SU-DHL-6 (cell line): ENCODE data around the gene NAP1L4.
"Not testable (repeated sequence)": the region's sequence is repeated elsewhere in the genome, so short reads cannot be mapped to it uniquely, and the experiment has no call there.

Source experiments
- H2AFZ ChIP-seq: fragments of 200-600 bp; sonication (generic); 2 replicates; pipeline ENCODE4 v1.6.1; 2014; ENCODE audit warnings: low read depth, mild to moderate bottlenecking, moderate library complexity, mixed read lengths, antibody characterized with exemption, low read length; ENCODE audit not compliant: severe bottlenecking
- H3F3A ChIP-seq: fragments of 200-600 bp; shearing (Covaris generic); 2 replicates; pipeline ENCODE4 v1.6.0; 2016; ENCODE audit warnings: antibody characterized with exemption, mild to moderate bottlenecking; ENCODE audit not compliant: insufficient read depth
- H3K27ac ChIP-seq: fragments of 200-600 bp; sonication (generic); 2 replicates; pipeline ENCODE4 v1.5.1; 2016; ENCODE audit warnings: low read depth, mild to moderate bottlenecking, low read length, moderate library complexity, mixed read lengths
- H3K27me3 ChIP-seq: fragments of 200-600 bp; sonication (generic), shearing (Covaris generic); 2 replicates; pipeline ENCODE4 v1.6.0; 2014; ENCODE audit warnings: mild to moderate bottlenecking, low read length
- H3K36me3 ChIP-seq: fragments of 200-600 bp; sonication (generic); 2 replicates; pipeline ENCODE4 v1.6.1; 2014; ENCODE audit warnings: mild to moderate bottlenecking, low read length, mixed read lengths
- H3K4me2 ChIP-seq: fragments of 300-600, 200-600 bp; shearing (Covaris generic), sonication (generic); 2 replicates; pipeline ENCODE4 v1.6.0; 2014; ENCODE audit warnings: low read length, low read depth, mild to moderate bottlenecking; ENCODE audit not compliant: poor library complexity, severe bottlenecking
- H3K4me3 ChIP-seq: fragments of 200-600 bp; sonication (generic); 2 replicates; pipeline ENCODE4 v1.5.1; 2014; ENCODE audit warnings: antibody characterized with exemption, low read length, mild to moderate bottlenecking, mixed read lengths; ENCODE audit not compliant: insufficient read depth, poor library complexity, severe bottlenecking
- H3K79me2 ChIP-seq: fragments of 200-600 bp; sonication (generic); 2 replicates; pipeline ENCODE4 v1.6.1; 2014; ENCODE audit warnings: mild to moderate bottlenecking, low read length, moderate library complexity; ENCODE audit not compliant: insufficient read depth
- H3K9ac ChIP-seq: fragments of 200-600 bp; sonication (generic); 2 replicates; pipeline ENCODE4 v1.7.0; 2014; ENCODE audit warnings: mild to moderate bottlenecking, low read length
- H3K9me2 ChIP-seq: fragments of 200-600 bp; sonication (generic); replicated peaks from 2 replicates; pipeline ENCODE4 v1.6.1; 2014; ENCODE audit warnings: low read length; ENCODE audit not compliant: insufficient read depth
- H3K9me3 ChIP-seq: fragments of 200-600 bp; sonication (generic); 2 replicates; pipeline ENCODE4 v1.6.1; 2014; ENCODE audit warnings: low read length, mixed read lengths; ENCODE audit not compliant: insufficient read depth
- H4K20me1 ChIP-seq: fragments of 200-600 bp; sonication (generic); 2 replicates; pipeline ENCODE4 v1.6.1; 2014; ENCODE audit warnings: low read depth, mild to moderate bottlenecking, antibody characterized with exemption, low read length, moderate library complexity, mixed read lengths
- EZH2phosphoT487 ChIP-seq: fragments of 200-600 bp; sonication (generic), shearing (Covaris generic); conservative IDR thresholded peaks from 2 replicates; pipeline ENCODE4 v1.6.1; 2018; ENCODE audit warnings: mild to moderate bottlenecking, antibody characterized with exemption, low read length, moderate library complexity, mixed read lengths
- TF ChIP-seq, protein P1 (sequence below): fragments of 200-600 bp; sonication (generic); IDR thresholded peaks from one replicate; pipeline ENCODE4 v1.5.1; 2017; ENCODE audit warnings: antibody characterized with exemption, mild to moderate bottlenecking, low read length, moderate library complexity; ENCODE audit not compliant: insufficient read depth, poor library complexity, severe bottlenecking

NAP1L4 gene

DNA sequence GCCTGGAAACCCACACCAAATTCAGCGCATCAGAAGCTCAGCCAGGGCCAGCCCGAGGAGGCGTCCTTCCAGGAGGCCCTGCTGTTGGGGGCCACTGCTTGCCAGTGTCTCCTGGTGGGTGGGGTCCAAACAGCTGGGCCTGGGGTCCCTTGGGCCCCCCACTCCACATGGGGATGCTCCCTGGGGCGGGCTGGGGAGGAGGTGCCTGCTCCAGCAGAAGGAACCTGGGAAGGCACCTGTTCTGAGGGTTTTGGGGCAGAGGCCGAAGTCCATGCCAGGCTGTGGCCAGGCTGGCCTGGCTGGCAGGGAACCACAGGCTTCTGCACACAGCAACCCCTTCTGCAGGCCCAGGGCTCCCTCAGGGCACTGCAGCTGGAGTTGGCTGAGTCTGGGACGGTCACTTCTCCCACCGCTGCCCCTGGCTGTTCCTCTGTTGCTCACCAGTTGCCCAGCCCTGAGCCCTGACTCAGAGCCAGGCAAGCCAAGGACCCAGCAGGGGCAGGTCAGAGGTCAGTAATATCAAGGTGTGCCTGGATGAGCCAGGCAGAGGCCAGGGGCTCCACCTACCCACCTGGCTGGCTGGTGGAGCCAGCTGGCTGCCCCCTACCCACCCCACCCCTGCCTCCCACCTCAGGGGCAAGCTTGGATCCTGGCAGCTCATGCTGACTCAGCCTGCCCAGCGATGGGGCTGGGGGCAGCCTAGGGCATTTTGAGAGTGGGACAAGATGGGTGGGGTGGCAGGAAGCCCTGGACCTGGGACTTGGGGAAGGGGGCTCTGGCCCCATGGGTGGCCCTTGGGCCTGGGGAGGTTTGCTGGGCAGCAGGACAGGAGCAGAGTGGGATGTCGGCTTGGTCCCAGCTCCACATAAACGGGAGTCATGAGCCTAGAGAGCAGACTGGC is 51.0 kb downstream of the NAP1L4 start:
- Histone ChIP-seq H3K79me2 (no peaks in the 10 kb centered on the region), H3K9ac (no peak overlapping the region), H3K27ac (no peak overlapping the region), H3K9me2 (no peaks in the 10 kb centered on the region), H3F3A (peaks cover 10% of the 10 kb centered on the region; the same call in 1 of the 2 replicates), H3K27me3 (no peaks in the 10 kb centered on the region), H4K20me1 (no peaks in the 10 kb centered on the region), H3K9me3 (peaks cover 25% of the 10 kb centered on the region), H3K4me2 (no peak overlapping the region), H2AFZ (no peak overlapping the region), H3K36me3 (no peaks in the 10 kb centered on the region), H3K4me3 (no peak overlapping the region)
- TF ChIP-seq, protein P1, sequence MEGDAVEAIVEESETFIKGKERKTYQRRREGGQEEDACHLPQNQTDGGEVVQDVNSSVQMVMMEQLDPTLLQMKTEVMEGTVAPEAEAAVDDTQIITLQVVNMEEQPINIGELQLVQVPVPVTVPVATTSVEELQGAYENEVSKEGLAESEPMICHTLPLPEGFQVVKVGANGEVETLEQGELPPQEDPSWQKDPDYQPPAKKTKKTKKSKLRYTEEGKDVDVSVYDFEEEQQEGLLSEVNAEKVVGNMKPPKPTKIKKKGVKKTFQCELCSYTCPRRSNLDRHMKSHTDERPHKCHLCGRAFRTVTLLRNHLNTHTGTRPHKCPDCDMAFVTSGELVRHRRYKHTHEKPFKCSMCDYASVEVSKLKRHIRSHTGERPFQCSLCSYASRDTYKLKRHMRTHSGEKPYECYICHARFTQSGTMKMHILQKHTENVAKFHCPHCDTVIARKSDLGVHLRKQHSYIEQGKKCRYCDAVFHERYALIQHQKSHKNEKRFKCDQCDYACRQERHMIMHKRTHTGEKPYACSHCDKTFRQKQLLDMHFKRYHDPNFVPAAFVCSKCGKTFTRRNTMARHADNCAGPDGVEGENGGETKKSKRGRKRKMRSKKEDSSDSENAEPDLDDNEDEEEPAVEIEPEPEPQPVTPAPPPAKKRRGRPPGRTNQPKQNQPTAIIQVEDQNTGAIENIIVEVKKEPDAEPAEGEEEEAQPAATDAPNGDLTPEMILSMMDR, result no peak
- no peak for TF ChIP-seq EZH2phosphoT487

GRCh38 chr11:2940147-2940920 is 51.8 kb downstream of the NAP1L4 start:
- Histone ChIP-seq H3F3A (peaks cover 10% of the 10 kb centered on the region; the same call in 1 of the 2 replicates), H3K79me2 (no peaks in the 10 kb centered on the region), H3K9me2 (no peaks in the 10 kb centered on the region), H3K27ac (no peak overlapping the region), H2AFZ (no peak overlapping the region), H3K9me3 (peaks cover 25% of the 10 kb centered on the region), H3K27me3 (no peaks in the 10 kb centered on the region), H3K36me3 (no peaks in the 10 kb centered on the region), H3K9ac (no peak overlapping the region), H3K4me2 (no peak overlapping the region), H4K20me1 (no peaks in the 10 kb centered on the region), H3K4me3 (no peak overlapping the region)
- TF ChIP-seq, protein P1, result no peak
- TF ChIP-seq EZH2phosphoT487, result no peak

- not testable (repeated sequence) for H3K27ac ChIP-seq, H3K9ac ChIP-seq, H3K9me2 ChIP-seq, H3K4me3 ChIP-seq, H2AFZ ChIP-seq, H3K4me2 ChIP-seq, H3K36me3 ChIP-seq, H4K20me1 ChIP-seq, H3K79me2 ChIP-seq, H3K27me3 ChIP-seq, H3F3A ChIP-seq
- peaks cover 25% of the 10 kb centered on the region for H3K9me3 ChIP-seq
Measured at GRCh38 chr11:2938458-2939418, 53.4 kb downstream of the NAP1L4 start.

DNA sequence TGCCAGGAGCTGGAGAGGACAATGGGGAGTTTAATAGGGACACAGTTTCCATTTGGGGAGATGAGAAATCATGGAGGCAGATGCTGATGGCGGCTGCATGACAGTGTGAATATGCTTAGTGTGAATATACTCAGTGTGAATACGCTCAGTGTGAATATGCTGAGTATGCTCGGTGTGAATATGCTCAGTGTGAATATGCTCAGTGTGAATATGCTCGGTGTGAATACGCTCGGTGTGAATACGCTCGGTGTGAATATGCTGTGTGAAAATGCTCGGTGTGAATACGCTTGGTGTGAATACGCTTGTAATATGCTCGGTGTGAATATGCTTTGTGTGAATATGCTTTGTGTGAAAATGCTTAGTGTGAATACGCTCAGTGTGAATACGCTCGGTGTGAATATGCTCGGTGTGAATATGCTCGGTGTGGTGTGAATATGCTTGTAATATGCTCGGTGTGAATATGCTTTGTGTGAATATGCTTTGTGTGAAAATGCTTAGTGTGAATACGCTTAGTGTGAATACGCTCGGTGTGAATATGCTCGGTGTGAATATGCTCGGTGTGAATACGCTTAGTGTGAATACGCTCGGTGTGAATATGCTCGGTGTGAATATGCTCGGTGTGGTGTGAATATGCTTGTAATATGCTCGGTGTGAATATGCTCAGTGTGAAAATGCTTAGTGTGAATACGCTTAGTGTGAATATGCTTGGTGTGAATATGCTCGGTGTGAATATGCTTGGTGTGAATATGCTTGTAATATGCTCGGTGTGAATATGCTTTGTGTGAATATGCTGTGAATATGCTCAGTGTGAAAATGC is 54.3 kb downstream of the NAP1L4 start:
- H3K9me2 ChIP-seq, H3K27ac ChIP-seq, H3K27me3 ChIP-seq, H3K9ac ChIP-seq, H3F3A ChIP-seq, H2AFZ ChIP-seq, H4K20me1 ChIP-seq, H3K4me3 ChIP-seq, H3K4me2 ChIP-seq, H3K36me3 ChIP-seq, H3K79me2 ChIP-seq: not testable (repeated sequence)
- H3K9me3 ChIP-seq, result peaks cover 25% of the 10 kb centered on the region
